Measurements from ENCODE around the gene KBTBD12. TPM values are rescaled to one million over a fixed set of nuclear protein-coding genes. Genes with fewer than 3 reads are reported as not detected.

KBTBD12 gene
- polyA plus RNA-seq, 1 of the 3 experiments (the other 2 are of a cell fraction), result not detected

GRCh38 chr3:127900536-127900935, 14.5 kb upstream of the KBTBD12 start:
- H3K79me2 ChIP-seq (ENCODE audit: insufficient read depth), result no peaks in the 10 kb centered on the region
- DNase-seq, result no peak
- H3K4me1 ChIP-seq (ENCODE audit: control insufficient read depth in 1 of 2, insufficient read depth in 2 of 2, low read depth in 1 of 2, low read length in 1 of 2), result no peaks in the 10 kb centered on the region; a peak in 1 of 4 replicates
- H3K4me2 ChIP-seq, result no peak overlapping the region
- H3K27me3 ChIP-seq (ENCODE audit: insufficient read depth), result no peaks in the 10 kb centered on the region
- TF ChIP-seq MEF2A (IDR thresholded peaks at IDR 0.05; ENCODE audit: borderline replicate concordance, low read depth) (no peak), MXI1 (IDR thresholded peaks at IDR 0.05; ENCODE audit: low read depth, low read length) (no peak), EP300 (IDR thresholded peaks at IDR 0.05; ENCODE audit: borderline replicate concordance in 1 of 2, low read depth in 1 of 2, low read length in 1 of 2) (no peak), RAD21 (IDR thresholded peaks at IDR 0.05; ENCODE audit: low read length) (no peak), RFX5 (IDR thresholded peaks at IDR 0.05; ENCODE audit: low read length) (no peak), POLR2AphosphoS5 (IDR thresholded peaks at IDR 0.05; ENCODE audit: low read depth, low read length) (no peak), ELF1 (IDR thresholded peaks at IDR 0.05) (no peak), TCF12 (IDR thresholded peaks at IDR 0.05) (no peak), RCOR1 (IDR thresholded peaks at IDR 0.05; ENCODE audit: low read length) (no peak), TAF1 (IDR thresholded peaks at IDR 0.05; ENCODE audit: borderline replicate concordance, low read depth, low read length) (no peak)
- TF ChIP-seq, protein P1, sequence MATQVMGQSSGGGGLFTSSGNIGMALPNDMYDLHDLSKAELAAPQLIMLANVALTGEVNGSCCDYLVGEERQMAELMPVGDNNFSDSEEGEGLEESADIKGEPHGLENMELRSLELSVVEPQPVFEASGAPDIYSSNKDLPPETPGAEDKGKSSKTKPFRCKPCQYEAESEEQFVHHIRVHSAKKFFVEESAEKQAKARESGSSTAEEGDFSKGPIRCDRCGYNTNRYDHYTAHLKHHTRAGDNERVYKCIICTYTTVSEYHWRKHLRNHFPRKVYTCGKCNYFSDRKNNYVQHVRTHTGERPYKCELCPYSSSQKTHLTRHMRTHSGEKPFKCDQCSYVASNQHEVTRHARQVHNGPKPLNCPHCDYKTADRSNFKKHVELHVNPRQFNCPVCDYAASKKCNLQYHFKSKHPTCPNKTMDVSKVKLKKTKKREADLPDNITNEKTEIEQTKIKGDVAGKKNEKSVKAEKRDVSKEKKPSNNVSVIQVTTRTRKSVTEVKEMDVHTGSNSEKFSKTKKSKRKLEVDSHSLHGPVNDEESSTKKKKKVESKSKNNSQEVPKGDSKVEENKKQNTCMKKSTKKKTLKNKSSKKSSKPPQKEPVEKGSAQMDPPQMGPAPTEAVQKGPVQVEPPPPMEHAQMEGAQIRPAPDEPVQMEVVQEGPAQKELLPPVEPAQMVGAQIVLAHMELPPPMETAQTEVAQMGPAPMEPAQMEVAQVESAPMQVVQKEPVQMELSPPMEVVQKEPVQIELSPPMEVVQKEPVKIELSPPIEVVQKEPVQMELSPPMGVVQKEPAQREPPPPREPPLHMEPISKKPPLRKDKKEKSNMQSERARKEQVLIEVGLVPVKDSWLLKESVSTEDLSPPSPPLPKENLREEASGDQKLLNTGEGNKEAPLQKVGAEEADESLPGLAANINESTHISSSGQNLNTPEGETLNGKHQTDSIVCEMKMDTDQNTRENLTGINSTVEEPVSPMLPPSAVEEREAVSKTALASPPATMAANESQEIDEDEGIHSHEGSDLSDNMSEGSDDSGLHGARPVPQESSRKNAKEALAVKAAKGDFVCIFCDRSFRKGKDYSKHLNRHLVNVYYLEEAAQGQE (IDR thresholded peaks at IDR 0.05; ENCODE audit: low read depth, low read length), result no peak
- H3K27ac ChIP-seq (ENCODE audit: low read depth in 2 of 2, low read length in 1 of 2), result no peak overlapping the region
- H3F3A ChIP-seq (replicated peaks; ENCODE audit: insufficient read depth), result no peaks in the 10 kb centered on the region
- H4K20me1 ChIP-seq (ENCODE audit: insufficient read depth), result no peaks in the 10 kb centered on the region
- ChIA-PET CTCF (interaction anchor here (0.9 kb wide), 1 partner anchor 184 kb away, joined by 3 read pairs; no protein-coding TSS in a partner anchor), POLR2A (no interaction called here)
- no peak overlapping the region for H2AFZ ChIP-seq (ENCODE audit: low read depth)
- no peaks in the 10 kb centered on the region for H3K36me3 ChIP-seq (replicated peaks in 1 of 2; ENCODE audit: control insufficient read depth in 1 of 2, insufficient read depth in 2 of 2, low read length in 1 of 2)
- 70% methylated on average over 5 of the region's 5 CpGs for WGBS (ENCODE audit: low lambda C conversion rate)
- no peak overlapping the region for H3K4me3 ChIP-seq (ENCODE audit: low read depth in 2 of 2, low read length in 1 of 2)
- H3K9me3 ChIP-seq, result no peaks in the 10 kb centered on the region
- H3K9ac ChIP-seq, result no peak overlapping the region
- H3K9me2 ChIP-seq, result no peaks in the 10 kb centered on the region

GRCh38 chr3:127902486-127902885, 12.5 kb upstream of the KBTBD12 start:
- POLR2A ChIA-PET, result no interaction called here
- no peak for TF ChIP-seq RAD21 (IDR thresholded peaks at IDR 0.05; ENCODE audit: low read length)
- Histone ChIP-seq H3K4me3 (ENCODE audit: low read depth in 2 of 2, low read length in 1 of 2) (no peak overlapping the region), H3F3A (replicated peaks; ENCODE audit: insufficient read depth) (no peaks in the 10 kb centered on the region), H3K9me2 (no peaks in the 10 kb centered on the region), H3K4me1 (ENCODE audit: control insufficient read depth in 1 of 2, insufficient read depth in 2 of 2, low read depth in 1 of 2, low read length in 1 of 2) (no peaks in the 10 kb centered on the region; a peak in 1 of 4 replicates), H3K4me2 (no peak overlapping the region), H3K36me3 (replicated peaks in 1 of 2; ENCODE audit: control insufficient read depth in 1 of 2, insufficient read depth in 2 of 2, low read length in 1 of 2) (no peaks in the 10 kb centered on the region), H3K79me2 (ENCODE audit: insufficient read depth) (no peaks in the 10 kb centered on the region), H3K9ac (no peak overlapping the region), H3K9me3 (no peaks in the 10 kb centered on the region), H2AFZ (ENCODE audit: low read depth) (no peak overlapping the region), H3K27me3 (ENCODE audit: insufficient read depth) (no peaks in the 10 kb centered on the region), H3K27ac (ENCODE audit: low read depth in 2 of 2, low read length in 1 of 2) (no peak overlapping the region), H4K20me1 (ENCODE audit: insufficient read depth) (no peaks in the 10 kb centered on the region)
- no peak for DNase-seq
- WGBS (ENCODE audit: low lambda C conversion rate), result 14% methylated on average over 4 of the region's 6 CpGs
- CTCF ChIA-PET, result no interaction called here
